ENCODE measurements around the gene FIGNL2. TPM values are rescaled to one million over a fixed set of nuclear protein-coding genes. Genes with fewer than 3 reads are reported as not detected.

The FIGNL2 gene
- total and polyA plus RNA-seq, 4 donors = 0.06 to 0.70 (median 0.33) TPM

DNA sequence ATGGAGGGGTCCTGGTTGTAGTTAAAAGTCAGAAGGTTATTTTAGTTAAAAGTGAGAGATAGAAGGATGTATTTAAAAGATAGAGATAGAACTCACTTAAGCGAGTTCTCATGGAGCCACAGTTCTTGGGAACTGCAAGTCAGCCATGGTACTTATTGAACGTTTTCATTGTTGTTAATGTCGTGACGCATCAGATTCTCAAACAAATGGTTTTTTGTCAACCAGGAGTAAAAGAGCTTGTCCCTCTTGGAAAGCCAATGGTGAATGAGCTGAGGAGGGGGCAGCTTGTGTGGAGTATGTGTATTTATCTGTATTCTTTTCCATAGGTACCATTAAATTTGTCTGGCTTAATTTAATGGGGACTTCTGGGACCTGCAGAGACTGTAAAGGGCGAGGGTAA lies 68.6 kb downstream of the FIGNL2 start:
- 95% methylated on average over 5 of the region's 5 CpGs for WGBS
- H3K27ac ChIP-seq (ENCODE audit: low read depth in 1 of 2, low read length in 2 of 2) = no peak overlapping the region
- TF ChIP-seq FOXA2 (IDR thresholded peaks at IDR 0.05) (no peak), YY1 (IDR thresholded peaks at IDR 0.05) (no peak), JUND (IDR thresholded peaks at IDR 0.05) (no peak)
- TF ChIP-seq, protein P1, sequence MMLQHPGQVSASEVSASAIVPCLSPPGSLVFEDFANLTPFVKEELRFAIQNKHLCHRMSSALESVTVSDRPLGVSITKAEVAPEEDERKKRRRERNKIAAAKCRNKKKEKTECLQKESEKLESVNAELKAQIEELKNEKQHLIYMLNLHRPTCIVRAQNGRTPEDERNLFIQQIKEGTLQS (IDR thresholded peaks at IDR 0.05) = no peak

DNA sequence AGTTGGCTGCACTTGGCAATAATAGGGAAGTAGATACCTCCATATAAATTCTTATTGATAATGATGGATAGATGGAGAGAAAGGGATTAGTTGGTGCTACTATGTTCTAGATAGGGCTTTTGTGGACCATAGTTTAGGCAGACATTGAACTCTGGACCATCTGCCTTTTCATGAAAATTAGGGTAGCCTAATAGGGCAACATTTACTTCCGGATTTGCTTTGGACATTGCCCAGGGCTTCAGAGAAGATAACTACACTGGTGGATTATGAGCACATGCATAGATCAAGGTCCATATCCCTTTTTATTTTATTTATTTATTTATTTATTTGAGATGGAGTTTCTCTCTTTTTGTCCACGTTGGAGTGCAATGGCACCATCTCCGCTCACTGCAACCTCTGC lies 70.5 kb downstream of the FIGNL2 start:
- no peak for DNase-seq (ENCODE audit: low spot score)
- 51% methylated on average over 3 of the region's 3 CpGs for WGBS
- Histone ChIP-seq H3K4me1 (ENCODE audit: control insufficient read depth in 4 of 4, insufficient read depth in 4 of 4, low read length in 3 of 4) (peaks cover 0 to 14% (median 7%) of the 10 kb centered on the region in 4 donors), H3K9ac (ENCODE audit: low read depth in 1 of 2, low read length in 2 of 2) (no peak overlapping the region), H3K36me3 (ENCODE audit: control insufficient read depth in 4 of 4, insufficient read depth in 3 of 4, low read depth in 1 of 4, low read length in 3 of 4) (peaks cover 0 to 4% (median 1%) of the 10 kb centered on the region in 4 donors), H3K27ac (ENCODE audit: low read depth in 1 of 2, low read length in 2 of 2) (peak overlapping the region; percentile 43 to 55), H3K9me3 (ENCODE audit: control insufficient read depth in 4 of 4, low read length in 3 of 4) (no peaks in the 10 kb centered on the region), H3K27me3 (ENCODE audit: control insufficient read depth in 4 of 4, insufficient read depth in 4 of 4, low read length in 3 of 4) (no peaks in the 10 kb centered on the region), H3K4me3 (ENCODE audit: low read depth in 1 of 3, low read length in 3 of 3) (no peak overlapping the region)
- peak; percentile 80 for TF ChIP-seq SP1 (IDR thresholded peaks at IDR 0.05)
- peak; percentile 62 to 81 for TF ChIP-seq RXRA (IDR thresholded peaks at IDR 0.05)
- peak; percentile 97 to 98 for TF ChIP-seq HNF4A (conservative IDR thresholded peaks at IDR 0.05)
- peak; percentile 94 for TF ChIP-seq HNF4G (IDR thresholded peaks at IDR 0.05)
- TF ChIP-seq RAD21 (IDR thresholded peaks at IDR 0.05) = peak in 1 of 2 donors; percentile 52
- peak; percentile 45 for TF ChIP-seq FOXA2 (IDR thresholded peaks at IDR 0.05)
- TF ChIP-seq JUND (IDR thresholded peaks at IDR 0.05) = peak; percentile 33 to 59
- TF ChIP-seq, protein P2, sequence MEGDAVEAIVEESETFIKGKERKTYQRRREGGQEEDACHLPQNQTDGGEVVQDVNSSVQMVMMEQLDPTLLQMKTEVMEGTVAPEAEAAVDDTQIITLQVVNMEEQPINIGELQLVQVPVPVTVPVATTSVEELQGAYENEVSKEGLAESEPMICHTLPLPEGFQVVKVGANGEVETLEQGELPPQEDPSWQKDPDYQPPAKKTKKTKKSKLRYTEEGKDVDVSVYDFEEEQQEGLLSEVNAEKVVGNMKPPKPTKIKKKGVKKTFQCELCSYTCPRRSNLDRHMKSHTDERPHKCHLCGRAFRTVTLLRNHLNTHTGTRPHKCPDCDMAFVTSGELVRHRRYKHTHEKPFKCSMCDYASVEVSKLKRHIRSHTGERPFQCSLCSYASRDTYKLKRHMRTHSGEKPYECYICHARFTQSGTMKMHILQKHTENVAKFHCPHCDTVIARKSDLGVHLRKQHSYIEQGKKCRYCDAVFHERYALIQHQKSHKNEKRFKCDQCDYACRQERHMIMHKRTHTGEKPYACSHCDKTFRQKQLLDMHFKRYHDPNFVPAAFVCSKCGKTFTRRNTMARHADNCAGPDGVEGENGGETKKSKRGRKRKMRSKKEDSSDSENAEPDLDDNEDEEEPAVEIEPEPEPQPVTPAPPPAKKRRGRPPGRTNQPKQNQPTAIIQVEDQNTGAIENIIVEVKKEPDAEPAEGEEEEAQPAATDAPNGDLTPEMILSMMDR (IDR thresholded peaks at IDR 0.05; ENCODE audit: low read depth, low read length, missing input control) = no peak
- peak in 1 of 2 donors; percentile 65 for TF ChIP-seq GABPA (IDR thresholded peaks at IDR 0.05 in 1 of 2, conservative IDR thresholded peaks at IDR 0.05 in 1 of 2)
- TF ChIP-seq NR2F2 (IDR thresholded peaks at IDR 0.05) = no peak
- TF ChIP-seq YY1 (IDR thresholded peaks at IDR 0.05) = peak; percentile 72
- TF ChIP-seq EGR1 (IDR thresholded peaks at IDR 0.05; ENCODE audit: low read depth in 2 of 2) = peak in 1 of 2 donors; percentile 56
- TF ChIP-seq, protein P1 (IDR thresholded peaks at IDR 0.05) = no peak
- TF ChIP-seq, protein P3, sequence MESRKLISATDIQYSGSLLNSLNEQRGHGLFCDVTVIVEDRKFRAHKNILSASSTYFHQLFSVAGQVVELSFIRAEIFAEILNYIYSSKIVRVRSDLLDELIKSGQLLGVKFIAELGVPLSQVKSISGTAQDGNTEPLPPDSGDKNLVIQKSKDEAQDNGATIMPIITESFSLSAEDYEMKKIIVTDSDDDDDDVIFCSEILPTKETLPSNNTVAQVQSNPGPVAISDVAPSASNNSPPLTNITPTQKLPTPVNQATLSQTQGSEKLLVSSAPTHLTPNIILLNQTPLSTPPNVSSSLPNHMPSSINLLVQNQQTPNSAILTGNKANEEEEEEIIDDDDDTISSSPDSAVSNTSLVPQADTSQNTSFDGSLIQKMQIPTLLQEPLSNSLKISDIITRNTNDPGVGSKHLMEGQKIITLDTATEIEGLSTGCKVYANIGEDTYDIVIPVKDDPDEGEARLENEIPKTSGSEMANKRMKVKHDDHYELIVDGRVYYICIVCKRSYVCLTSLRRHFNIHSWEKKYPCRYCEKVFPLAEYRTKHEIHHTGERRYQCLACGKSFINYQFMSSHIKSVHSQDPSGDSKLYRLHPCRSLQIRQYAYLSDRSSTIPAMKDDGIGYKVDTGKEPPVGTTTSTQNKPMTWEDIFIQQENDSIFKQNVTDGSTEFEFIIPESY (IDR thresholded peaks at IDR 0.05) = peak; percentile 51
- TF ChIP-seq, protein P4, sequence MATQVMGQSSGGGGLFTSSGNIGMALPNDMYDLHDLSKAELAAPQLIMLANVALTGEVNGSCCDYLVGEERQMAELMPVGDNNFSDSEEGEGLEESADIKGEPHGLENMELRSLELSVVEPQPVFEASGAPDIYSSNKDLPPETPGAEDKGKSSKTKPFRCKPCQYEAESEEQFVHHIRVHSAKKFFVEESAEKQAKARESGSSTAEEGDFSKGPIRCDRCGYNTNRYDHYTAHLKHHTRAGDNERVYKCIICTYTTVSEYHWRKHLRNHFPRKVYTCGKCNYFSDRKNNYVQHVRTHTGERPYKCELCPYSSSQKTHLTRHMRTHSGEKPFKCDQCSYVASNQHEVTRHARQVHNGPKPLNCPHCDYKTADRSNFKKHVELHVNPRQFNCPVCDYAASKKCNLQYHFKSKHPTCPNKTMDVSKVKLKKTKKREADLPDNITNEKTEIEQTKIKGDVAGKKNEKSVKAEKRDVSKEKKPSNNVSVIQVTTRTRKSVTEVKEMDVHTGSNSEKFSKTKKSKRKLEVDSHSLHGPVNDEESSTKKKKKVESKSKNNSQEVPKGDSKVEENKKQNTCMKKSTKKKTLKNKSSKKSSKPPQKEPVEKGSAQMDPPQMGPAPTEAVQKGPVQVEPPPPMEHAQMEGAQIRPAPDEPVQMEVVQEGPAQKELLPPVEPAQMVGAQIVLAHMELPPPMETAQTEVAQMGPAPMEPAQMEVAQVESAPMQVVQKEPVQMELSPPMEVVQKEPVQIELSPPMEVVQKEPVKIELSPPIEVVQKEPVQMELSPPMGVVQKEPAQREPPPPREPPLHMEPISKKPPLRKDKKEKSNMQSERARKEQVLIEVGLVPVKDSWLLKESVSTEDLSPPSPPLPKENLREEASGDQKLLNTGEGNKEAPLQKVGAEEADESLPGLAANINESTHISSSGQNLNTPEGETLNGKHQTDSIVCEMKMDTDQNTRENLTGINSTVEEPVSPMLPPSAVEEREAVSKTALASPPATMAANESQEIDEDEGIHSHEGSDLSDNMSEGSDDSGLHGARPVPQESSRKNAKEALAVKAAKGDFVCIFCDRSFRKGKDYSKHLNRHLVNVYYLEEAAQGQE (IDR thresholded peaks at IDR 0.05) = no peak
- TF ChIP-seq, protein P5, sequence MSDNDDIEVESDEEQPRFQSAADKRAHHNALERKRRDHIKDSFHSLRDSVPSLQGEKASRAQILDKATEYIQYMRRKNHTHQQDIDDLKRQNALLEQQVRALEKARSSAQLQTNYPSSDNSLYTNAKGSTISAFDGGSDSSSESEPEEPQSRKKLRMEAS (IDR thresholded peaks at IDR 0.05) = peak; percentile 77
- no peak for TF ChIP-seq FOXA1 (IDR thresholded peaks at IDR 0.05)

More for the DNA sequence above, 68.6 kb downstream of the FIGNL2 start:
- Histone ChIP-seq H3K4me3 (ENCODE audit: low read depth in 1 of 3, low read length in 3 of 3) (no peak overlapping the region), H3K27me3 (ENCODE audit: control insufficient read depth in 4 of 4, insufficient read depth in 4 of 4, low read length in 3 of 4) (no peaks in the 10 kb centered on the region), H3K9ac (ENCODE audit: low read depth in 1 of 2, low read length in 2 of 2) (no peak overlapping the region), H3K4me1 (ENCODE audit: control insufficient read depth in 4 of 4, insufficient read depth in 4 of 4, low read length in 3 of 4) (peaks cover 0 to 11% (median 5%) of the 10 kb centered on the region in 4 donors), H3K9me3 (ENCODE audit: control insufficient read depth in 4 of 4, low read length in 3 of 4) (no peaks in the 10 kb centered on the region), H3K36me3 (ENCODE audit: control insufficient read depth in 4 of 4, insufficient read depth in 3 of 4, low read depth in 1 of 4, low read length in 3 of 4) (peaks cover 0 to 4% (median 1%) of the 10 kb centered on the region in 4 donors)
- DNase-seq (ENCODE audit: low spot score) = no peak
